ENCODE results near the gene SMAD5.

Gene SMAD5

DNA sequence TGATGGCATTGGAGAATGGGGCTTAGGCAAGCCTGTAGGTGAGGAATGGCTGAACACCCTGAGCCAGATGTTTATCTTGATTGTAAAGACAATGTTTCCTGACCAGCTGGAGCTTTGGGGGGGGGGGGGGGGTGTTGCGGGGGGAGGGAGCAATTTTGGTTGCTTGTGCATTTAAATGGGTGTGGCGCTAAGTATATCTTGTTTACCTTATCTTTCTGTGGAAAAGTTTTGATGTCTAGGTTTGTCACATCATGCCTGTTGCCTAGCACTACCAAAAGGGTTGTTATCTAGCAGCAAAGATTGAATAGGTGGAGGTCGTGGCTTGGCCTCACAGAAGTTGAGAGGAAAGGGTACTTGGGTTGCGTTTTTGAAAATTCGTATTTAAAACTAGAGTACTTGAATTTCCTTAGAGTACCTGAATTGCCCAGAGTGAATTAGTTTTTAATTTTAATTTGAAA, 1.3 kb downstream of the SMAD5 start:
- no peak overlapping the region for H3K27ac ChIP-seq (ENCODE audit: low read length)
- no peaks in the 10 kb centered on the region for H3K27me3 ChIP-seq (replicated peaks; ENCODE audit: insufficient read depth, low read length)
- peaks cover 63% of the 10 kb centered on the region for H3K79me2 ChIP-seq (ENCODE audit: low read length)
- no peaks in the 10 kb centered on the region for H3K9me2 ChIP-seq (replicated peaks; ENCODE audit: insufficient read depth, low read length)
- H3K4me2 ChIP-seq (ENCODE audit: low read depth, low read length): peak overlapping the region; percentile 93
- peaks cover 17% of the 10 kb centered on the region for H3K4me1 ChIP-seq (ENCODE audit: low read length)
- H3K9ac ChIP-seq (ENCODE audit: low read length): peak overlapping the region; percentile 96
- peaks cover 27% of the 10 kb centered on the region for H4K20me1 ChIP-seq (ENCODE audit: insufficient read depth, low read length)
- DNase-seq: no peak
- peak overlapping the region; percentile 98 for H2AFZ ChIP-seq (ENCODE audit: low read length)
- H3F3A ChIP-seq (ENCODE audit: insufficient read depth, low read length): peaks cover 10% of the 10 kb centered on the region; the same call in 1 of the 2 replicates
- H3K9me3 ChIP-seq (replicated peaks; ENCODE audit: insufficient read depth, low read length): no peaks in the 10 kb centered on the region
- H3K36me3 ChIP-seq (replicated peaks; ENCODE audit: insufficient read depth, low read length): no peaks in the 10 kb centered on the region
- H3K4me3 ChIP-seq (ENCODE audit: low read length): peak overlapping the region; percentile 98
- TF ChIP-seq EZH2phosphoT487 (IDR thresholded peaks at IDR 0.05; ENCODE audit: low read length): no peak
- TF ChIP-seq, protein P1, sequence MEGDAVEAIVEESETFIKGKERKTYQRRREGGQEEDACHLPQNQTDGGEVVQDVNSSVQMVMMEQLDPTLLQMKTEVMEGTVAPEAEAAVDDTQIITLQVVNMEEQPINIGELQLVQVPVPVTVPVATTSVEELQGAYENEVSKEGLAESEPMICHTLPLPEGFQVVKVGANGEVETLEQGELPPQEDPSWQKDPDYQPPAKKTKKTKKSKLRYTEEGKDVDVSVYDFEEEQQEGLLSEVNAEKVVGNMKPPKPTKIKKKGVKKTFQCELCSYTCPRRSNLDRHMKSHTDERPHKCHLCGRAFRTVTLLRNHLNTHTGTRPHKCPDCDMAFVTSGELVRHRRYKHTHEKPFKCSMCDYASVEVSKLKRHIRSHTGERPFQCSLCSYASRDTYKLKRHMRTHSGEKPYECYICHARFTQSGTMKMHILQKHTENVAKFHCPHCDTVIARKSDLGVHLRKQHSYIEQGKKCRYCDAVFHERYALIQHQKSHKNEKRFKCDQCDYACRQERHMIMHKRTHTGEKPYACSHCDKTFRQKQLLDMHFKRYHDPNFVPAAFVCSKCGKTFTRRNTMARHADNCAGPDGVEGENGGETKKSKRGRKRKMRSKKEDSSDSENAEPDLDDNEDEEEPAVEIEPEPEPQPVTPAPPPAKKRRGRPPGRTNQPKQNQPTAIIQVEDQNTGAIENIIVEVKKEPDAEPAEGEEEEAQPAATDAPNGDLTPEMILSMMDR (IDR thresholded peaks at IDR 0.05; ENCODE audit: low read length): no peak
- no peak for TF ChIP-seq EZH2 (optimal IDR thresholded peaks at IDR 0.05; ENCODE audit: low read depth, low read length)

DNA sequence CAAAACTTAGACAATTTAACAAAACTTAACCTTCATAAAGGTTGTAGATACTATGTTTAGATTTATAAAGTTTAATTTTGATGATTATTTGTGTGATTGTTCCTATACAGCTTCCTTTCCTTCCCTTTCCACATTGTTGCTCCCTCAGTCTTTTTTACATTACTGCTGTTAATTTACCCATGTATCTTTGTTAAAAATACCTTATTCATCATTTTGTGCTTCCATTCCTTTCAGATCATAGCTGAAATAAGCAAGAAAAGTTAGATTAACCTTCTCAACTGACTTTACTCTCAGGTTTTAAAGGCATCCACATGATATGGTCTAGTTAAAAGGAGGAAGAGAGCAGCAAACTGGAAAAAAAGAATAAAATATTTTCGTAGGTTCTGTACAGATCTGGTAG, 2.0 kb downstream of the SMAD5 start:
- Histone ChIP-seq H4K20me1 (ENCODE audit: insufficient read depth, low read length) (peaks cover 34% of the 10 kb centered on the region), H3K9ac (ENCODE audit: low read length) (no peak overlapping the region), H3K4me2 (ENCODE audit: low read depth, low read length) (peak overlapping the region; percentile 93; the same call in 1 of the 2 replicates), H3K4me1 (ENCODE audit: low read length) (peaks cover 17% of the 10 kb centered on the region), H3K9me3 (replicated peaks; ENCODE audit: insufficient read depth, low read length) (no peaks in the 10 kb centered on the region), H3K4me3 (ENCODE audit: low read length) (no peak overlapping the region), H3K27me3 (replicated peaks; ENCODE audit: insufficient read depth, low read length) (no peaks in the 10 kb centered on the region), H3K27ac (ENCODE audit: low read length) (no peak overlapping the region), H3F3A (ENCODE audit: insufficient read depth, low read length) (peaks cover 10% of the 10 kb centered on the region; the same call in 1 of the 2 replicates), H3K79me2 (ENCODE audit: low read length) (peaks cover 70% of the 10 kb centered on the region), H2AFZ (ENCODE audit: low read length) (no peak overlapping the region), H3K9me2 (replicated peaks; ENCODE audit: insufficient read depth, low read length) (no peaks in the 10 kb centered on the region), H3K36me3 (replicated peaks; ENCODE audit: insufficient read depth, low read length) (no peaks in the 10 kb centered on the region)
- no peak for DNase-seq
- TF ChIP-seq, protein P1 (IDR thresholded peaks at IDR 0.05; ENCODE audit: low read length): no peak
- TF ChIP-seq EZH2 (optimal IDR thresholded peaks at IDR 0.05; ENCODE audit: low read depth, low read length) (no peak), EZH2phosphoT487 (IDR thresholded peaks at IDR 0.05; ENCODE audit: low read length) (no peak)

GRCh38 chr5:136135536-136135935, 2.9 kb downstream of the SMAD5 start:
- Histone ChIP-seq H3K27ac (ENCODE audit: low read length) (no peak overlapping the region), H3K4me1 (ENCODE audit: low read length) (peaks cover 17% of the 10 kb centered on the region), H3F3A (ENCODE audit: insufficient read depth, low read length) (peaks cover 10% of the 10 kb centered on the region; the same call in 1 of the 2 replicates), H3K4me2 (ENCODE audit: low read depth, low read length) (no peak overlapping the region), H3K9me2 (replicated peaks; ENCODE audit: insufficient read depth, low read length) (no peaks in the 10 kb centered on the region), H3K4me3 (ENCODE audit: low read length) (no peak overlapping the region), H3K79me2 (ENCODE audit: low read length) (peaks cover 79% of the 10 kb centered on the region), H4K20me1 (ENCODE audit: insufficient read depth, low read length) (peaks cover 38% of the 10 kb centered on the region), H3K9me3 (replicated peaks; ENCODE audit: insufficient read depth, low read length) (no peaks in the 10 kb centered on the region), H2AFZ (ENCODE audit: low read length) (no peak overlapping the region), H3K9ac (ENCODE audit: low read length) (no peak overlapping the region), H3K27me3 (replicated peaks; ENCODE audit: insufficient read depth, low read length) (no peaks in the 10 kb centered on the region), H3K36me3 (replicated peaks; ENCODE audit: insufficient read depth, low read length) (no peaks in the 10 kb centered on the region)
- no peak for TF ChIP-seq EZH2 (optimal IDR thresholded peaks at IDR 0.05; ENCODE audit: low read depth, low read length)
- TF ChIP-seq, protein P1 (IDR thresholded peaks at IDR 0.05; ENCODE audit: low read length): no peak
- no peak for TF ChIP-seq EZH2phosphoT487 (IDR thresholded peaks at IDR 0.05; ENCODE audit: low read length)
- DNase-seq: no peak
